Stimulated activated CD4-positive, alpha-beta T cell treated with anti-CD3 and anti-CD28 coated beads, Interleukin-4, amount 100 ng/mL, for 4 hours (primary cell): ENCODE measurements around the gene HSD17B2.
"Not testable (repeated sequence)": the region's sequence is repeated elsewhere in the genome, so short reads cannot be mapped to it uniquely, and the experiment has no call there.

Experiments used
- DNase-seq, 2 experiments: peaks; one replicate each; pipeline ENCODE4 v3.0.0-alpha.2; 2020

Gene HSD17B2

GRCh38 chr16:82083710-82084353, 48.8 kb downstream of the HSD17B2 start:
- no peak for DNase-seq

- DNase-seq, result no peak
Measured at GRCh38 chr16:82085011-82085779, 50.1 kb downstream of the HSD17B2 start.

- no peak for DNase-seq
Measured at GRCh38 chr16:82088483-82088882, 53.4 kb downstream of the HSD17B2 start.

- no peak for DNase-seq
Measured at GRCh38 chr16:82091241-82091640, 56.2 kb downstream of the HSD17B2 start.

GRCh38 chr16:82092711-82093110, 57.7 kb downstream of the HSD17B2 start:
- DNase-seq, result no peak

- DNase-seq, result no peak
Measured at GRCh38 chr16:82093666-82094300, 58.7 kb downstream of the HSD17B2 start.

- DNase-seq, result no peak
Measured at GRCh38 chr16:82094942-82095540, 60.0 kb downstream of the HSD17B2 start.

GRCh38 chr16:82096641-82097040, 61.6 kb downstream of the HSD17B2 start:
- DNase-seq, result no peak

- DNase-seq, result no peak
Measured at GRCh38 chr16:82105107-82105506, 70.1 kb downstream of the HSD17B2 start.

GRCh38 chr16:82108100-82108499, 73.0 kb downstream of the HSD17B2 start:
- no peak for DNase-seq

- DNase-seq, result no peak
Measured at GRCh38 chr16:82108774-82109173, 73.7 kb downstream of the HSD17B2 start.

- not testable (repeated sequence) for DNase-seq
Measured at GRCh38 chr16:82109266-82109665, 74.2 kb downstream of the HSD17B2 start.

- DNase-seq, result no peak
Measured at GRCh38 chr16:82111944-82112343, 76.9 kb downstream of the HSD17B2 start.

GRCh38 chr16:82113741-82114140, 78.7 kb downstream of the HSD17B2 start:
- DNase-seq, result no peak

- DNase-seq, result no peak
Measured at GRCh38 chr16:82116535-82116934, 81.5 kb downstream of the HSD17B2 start.

GRCh38 chr16:82118749-82119148, 83.7 kb downstream of the HSD17B2 start:
- DNase-seq, result no peak

- DNase-seq, result no peak
Measured at GRCh38 chr16:82119405-82119804, 84.4 kb downstream of the HSD17B2 start.

- DNase-seq, result no peak
Measured at GRCh38 chr16:82124651-82125050, 89.6 kb downstream of the HSD17B2 start.

- DNase-seq, result no peak
Measured at GRCh38 chr16:82129881-82130280, 94.8 kb downstream of the HSD17B2 start.

GRCh38 chr16:82133798-82134197, 98.7 kb downstream of the HSD17B2 start:
- DNase-seq, result no peak

- DNase-seq, result no peak
Measured at GRCh38 chr16:82134846-82135245, 99.8 kb downstream of the HSD17B2 start.

GRCh38 chr16:82135844-82136243, 100.8 kb downstream of the HSD17B2 start:
- DNase-seq, result no peak

GRCh38 chr16:82136956-82137821, 102.1 kb downstream of the HSD17B2 start:
- DNase-seq, result no peak
